OCI-LY7 (cell line): ENCODE measurements around the gene FAM13C. TPM values are rescaled to one million over a fixed set of nuclear protein-coding genes. Genes with fewer than 3 reads are reported as not detected.

ENCODE experiments used
- BruUV-seq: library from RNA; stranded (reverse); fragments of 400-500 nt; replicated peaks from 2 replicates; lab custom pipeline; 2021; lab: Mats Ljungman, UMichigan
- CTCF ChIA-PET: fragments of 300-600 bp; sonication (Branson Sonifier 250); formaldehyde crosslinking; loops from one replicate; lab custom pipeline; 2022; ENCODE audit warnings: antibody characterized with exemption; ENCODE audit not compliant: unreplicated experiment; lab: Charles Lee
- POLR2A ChIA-PET: fragments of 300-600 bp; sonication (Branson Sonifier 250); formaldehyde crosslinking; loops from one replicate; lab custom pipeline; 2022; ENCODE audit warnings: antibody characterized with exemption; lab: Charles Lee
- DNase-seq: peaks from one replicate; pipeline ENCODE4 v3.0.0-alpha.2; 2015; ENCODE audit warnings: low spot score
- H2AFZ ChIP-seq: fragments of 200-600 bp; sonication (generic), shearing (Covaris generic); 2 replicates; pipeline ENCODE4 v1.6.1; 2014; ENCODE audit warnings: mild to moderate bottlenecking, antibody characterized with exemption, low read length, moderate library complexity
- H3K27ac ChIP-seq: fragments of 200-600 bp; sonication (generic); 2 replicates; pipeline ENCODE4 v1.5.1; 2014; ENCODE audit warnings: mixed run types, low read depth, mild to moderate bottlenecking, moderate library complexity, low read length, inconsistent platforms; ENCODE audit not compliant: poor library complexity, severe bottlenecking
- H3K36me3 ChIP-seq: fragments of 200-600 bp; sonication (generic); 2 replicates; pipeline ENCODE4 v1.6.1; 2014; ENCODE audit warnings: mild to moderate bottlenecking, antibody characterized with exemption, low read length, moderate library complexity, mixed read lengths; ENCODE audit not compliant: insufficient read depth
- H3K4me1 ChIP-seq: fragments of 200-600 bp; sonication (generic); 2 replicates; pipeline ENCODE4 v1.5.1; 2014; ENCODE audit warnings: mild to moderate bottlenecking, low read length; ENCODE audit not compliant: insufficient read depth, poor library complexity, severe bottlenecking
- H3K4me2 ChIP-seq: fragments of 200-600 bp; sonication (generic); 2 replicates; pipeline ENCODE4 v1.6.1; 2014; ENCODE audit warnings: mild to moderate bottlenecking, low read length
- H3K4me3 ChIP-seq: fragments of 200-600 bp; sonication (generic); 2 replicates; pipeline ENCODE4 v1.5.1; 2014; ENCODE audit warnings: mild to moderate bottlenecking, low read depth, low read length; ENCODE audit not compliant: poor library complexity, severe bottlenecking
- H3K79me2 ChIP-seq: fragments of 200-600 bp; sonication (generic); 2 replicates; pipeline ENCODE4 v1.6.1; 2016; ENCODE audit warnings: low read depth, mild to moderate bottlenecking, low read length, moderate library complexity, mixed read lengths; ENCODE audit not compliant: insufficient read depth
- H3K9me2 ChIP-seq: fragments of 200-600 bp; sonication (generic); 2 replicates; pipeline ENCODE4 v1.6.1; 2016; ENCODE audit warnings: mild to moderate bottlenecking, low read length, mixed read lengths; ENCODE audit not compliant: insufficient read depth
- H3K9me3 ChIP-seq: fragments of 200-600 bp; sonication (generic); 2 replicates; pipeline ENCODE4 v1.6.1; 2014; ENCODE audit warnings: mild to moderate bottlenecking, mixed run types, low read length, mixed read lengths
- H4K20me1 ChIP-seq: fragments of 200-600 bp; sonication (generic); 2 replicates; pipeline ENCODE4 v1.6.1; 2014; ENCODE audit warnings: mild to moderate bottlenecking, antibody characterized with exemption, low read length, moderate library complexity, mixed read lengths; ENCODE audit not compliant: insufficient read depth
- EZH2phosphoT487 ChIP-seq: fragments of 200-600 bp; sonication (generic); IDR thresholded peaks from 2 replicates; pipeline ENCODE4 v1.6.1; 2018; ENCODE audit warnings: low read depth, borderline replicate concordance, mild to moderate bottlenecking, mixed run types, antibody characterized with exemption, low read length, moderate library complexity, mixed read lengths
- intact Hi-C: fragments of 100-400 bp; cut with micrococcal nuclease; formaldehyde crosslinking; loops from one replicate; pipeline ENCODE4 v1.10.0; 2022; ENCODE audit not compliant: unreplicated experiment
- total RNA-seq, 2 experiments: library from RNA; depleted of rRNA in 1 of 2; stranded (reverse); fragments of >200 nt in 1 of 2; shearing (Covaris generic) in 1 of 2; gene quantifications; 2 replicates each; pipeline ENCODE4 v1.2.3, GENCODE V29; 2014 to 2022
- TF ChIP-seq, protein P1 (sequence below): fragments of 200-600 bp; sonication (generic); conservative IDR thresholded peaks from 2 replicates; pipeline ENCODE4 v1.5.1; 2014; ENCODE audit warnings: mild to moderate bottlenecking, antibody characterized with exemption, low read length, moderate library complexity, mixed read lengths

FAM13C gene
- total RNA-seq, 2 experiments from 2014 or later: not detected

DNA sequence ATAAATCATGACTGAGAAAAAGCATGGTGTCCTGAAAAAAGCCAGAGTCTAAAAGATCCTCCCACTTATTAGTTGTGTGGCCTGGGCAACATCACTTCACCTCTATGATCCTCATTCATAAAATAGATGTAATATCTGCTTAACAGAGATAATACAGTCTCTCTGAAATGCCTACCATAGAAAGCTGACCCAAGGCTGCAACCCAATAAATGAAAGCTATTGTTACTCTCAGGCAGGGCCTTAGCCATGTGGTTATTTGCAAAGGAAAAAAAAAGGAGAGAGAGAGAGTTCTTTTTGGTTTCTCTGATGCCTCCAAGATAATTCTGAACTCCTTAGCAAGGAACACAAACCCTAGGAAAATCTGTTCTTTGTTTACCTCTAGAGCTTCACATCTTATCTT lies 7.9 kb downstream of the FAM13C start:
- CTCF ChIA-PET: no interaction called here
- POLR2A ChIA-PET: no interaction called here
- Histone ChIP-seq H3K4me1 (no peaks in the 10 kb centered on the region), H4K20me1 (no peaks in the 10 kb centered on the region), H3K79me2 (no peaks in the 10 kb centered on the region), H3K9me3 (no peaks in the 10 kb centered on the region), H3K9me2 (no peaks in the 10 kb centered on the region), H3K4me3 (no peak overlapping the region), H2AFZ (no peak overlapping the region), H3K27ac (no peak overlapping the region), H3K4me2 (no peak overlapping the region), H3K36me3 (no peaks in the 10 kb centered on the region)
- intact Hi-C loops: no loop called here
- TF ChIP-seq EZH2phosphoT487: no peak
- TF ChIP-seq, protein P1, sequence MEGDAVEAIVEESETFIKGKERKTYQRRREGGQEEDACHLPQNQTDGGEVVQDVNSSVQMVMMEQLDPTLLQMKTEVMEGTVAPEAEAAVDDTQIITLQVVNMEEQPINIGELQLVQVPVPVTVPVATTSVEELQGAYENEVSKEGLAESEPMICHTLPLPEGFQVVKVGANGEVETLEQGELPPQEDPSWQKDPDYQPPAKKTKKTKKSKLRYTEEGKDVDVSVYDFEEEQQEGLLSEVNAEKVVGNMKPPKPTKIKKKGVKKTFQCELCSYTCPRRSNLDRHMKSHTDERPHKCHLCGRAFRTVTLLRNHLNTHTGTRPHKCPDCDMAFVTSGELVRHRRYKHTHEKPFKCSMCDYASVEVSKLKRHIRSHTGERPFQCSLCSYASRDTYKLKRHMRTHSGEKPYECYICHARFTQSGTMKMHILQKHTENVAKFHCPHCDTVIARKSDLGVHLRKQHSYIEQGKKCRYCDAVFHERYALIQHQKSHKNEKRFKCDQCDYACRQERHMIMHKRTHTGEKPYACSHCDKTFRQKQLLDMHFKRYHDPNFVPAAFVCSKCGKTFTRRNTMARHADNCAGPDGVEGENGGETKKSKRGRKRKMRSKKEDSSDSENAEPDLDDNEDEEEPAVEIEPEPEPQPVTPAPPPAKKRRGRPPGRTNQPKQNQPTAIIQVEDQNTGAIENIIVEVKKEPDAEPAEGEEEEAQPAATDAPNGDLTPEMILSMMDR: no peak
- no peak for DNase-seq
- no TSS peak for BruUV-seq

DNA sequence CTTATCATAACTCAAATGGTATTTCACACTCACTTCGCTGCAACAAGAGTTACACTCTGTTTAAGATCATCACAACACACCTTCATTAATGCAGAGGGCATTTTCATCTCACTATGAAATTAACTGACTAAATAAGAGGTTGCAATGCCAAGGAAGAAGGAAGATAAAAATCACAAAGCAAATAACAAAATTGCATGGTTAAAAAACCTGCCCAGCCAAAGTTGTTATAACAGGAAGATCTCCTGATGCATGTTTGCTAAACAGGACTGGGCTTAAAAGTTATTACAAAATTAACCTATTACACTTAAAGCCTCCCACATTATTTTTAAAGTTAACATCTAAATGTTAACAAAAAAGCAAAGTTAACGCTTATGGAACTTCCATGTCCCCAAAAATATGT lies 11.8 kb downstream of the FAM13C start:
- no peak for DNase-seq
- Histone ChIP-seq H3K9me2 (no peaks in the 10 kb centered on the region; the same call in 1 of the 2 replicates), H3K9me3 (no peaks in the 10 kb centered on the region), H4K20me1 (no peaks in the 10 kb centered on the region), H3K36me3 (no peaks in the 10 kb centered on the region), H3K27ac (no peak overlapping the region), H3K4me3 (no peak overlapping the region), H3K79me2 (no peaks in the 10 kb centered on the region), H3K4me1 (no peaks in the 10 kb centered on the region), H2AFZ (no peak overlapping the region), H3K4me2 (no peak overlapping the region)
- ChIA-PET POLR2A (no interaction called here), CTCF (no interaction called here)
- TF ChIP-seq EZH2phosphoT487: no peak
- TF ChIP-seq, protein P1: no peak
- intact Hi-C loops: no loop called here
- no TSS peak for BruUV-seq

DNA sequence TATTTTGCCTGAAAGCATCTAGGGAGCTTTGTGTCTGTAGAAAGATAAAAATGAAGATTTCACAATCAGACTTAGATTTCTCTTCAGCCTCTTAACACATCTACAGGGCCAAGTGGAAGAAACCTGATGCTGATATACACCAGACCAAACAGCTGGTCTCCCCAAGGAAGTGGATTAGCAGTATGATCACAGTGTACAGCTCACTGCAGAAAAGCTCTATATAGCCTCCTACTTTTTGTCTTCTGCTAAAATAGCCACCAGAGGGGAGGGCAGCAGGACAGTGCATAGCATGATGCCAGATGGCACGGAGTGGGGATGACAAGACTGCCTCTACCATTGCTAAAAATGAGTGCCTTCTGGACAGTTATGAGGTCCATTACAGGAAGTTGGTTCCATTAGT lies 16.0 kb downstream of the FAM13C start:
- Histone ChIP-seq H3K4me2 (no peak overlapping the region), H2AFZ (no peak overlapping the region), H3K4me3 (no peak overlapping the region), H4K20me1 (no peaks in the 10 kb centered on the region), H3K4me1 (no peaks in the 10 kb centered on the region), H3K79me2 (no peaks in the 10 kb centered on the region), H3K9me2 (no peaks in the 10 kb centered on the region; the same call in 1 of the 2 replicates), H3K27ac (no peak overlapping the region), H3K9me3 (no peaks in the 10 kb centered on the region), H3K36me3 (no peaks in the 10 kb centered on the region)
- CTCF ChIA-PET: no interaction called here
- no TSS peak for BruUV-seq
- DNase-seq: no peak
- intact Hi-C loops: no loop called here
- TF ChIP-seq EZH2phosphoT487: no peak
- TF ChIP-seq, protein P1: no peak
- POLR2A ChIA-PET: no interaction called here
